GM23248 (cell line): ENCODE measurements around the gene GUCA2B.

Source experiments
- EZH2 ChIP-seq: fragments of 200-600 bp; sonication (generic); IDR thresholded peaks from 2 replicates; pipeline ENCODE4 v1.6.1; 2018; ENCODE audit warnings: antibody characterized with exemption, mild to moderate bottlenecking; ENCODE audit not compliant: insufficient read depth, poor library complexity, severe bottlenecking
- EZH2phosphoT487 ChIP-seq: fragments of 200-600 bp; sonication (generic); IDR thresholded peaks from 2 replicates; pipeline ENCODE4 v1.6.1; 2018; ENCODE audit warnings: antibody characterized with exemption, moderate library complexity, mild to moderate bottlenecking, low read depth; ENCODE audit not compliant: insufficient read depth

DNA sequence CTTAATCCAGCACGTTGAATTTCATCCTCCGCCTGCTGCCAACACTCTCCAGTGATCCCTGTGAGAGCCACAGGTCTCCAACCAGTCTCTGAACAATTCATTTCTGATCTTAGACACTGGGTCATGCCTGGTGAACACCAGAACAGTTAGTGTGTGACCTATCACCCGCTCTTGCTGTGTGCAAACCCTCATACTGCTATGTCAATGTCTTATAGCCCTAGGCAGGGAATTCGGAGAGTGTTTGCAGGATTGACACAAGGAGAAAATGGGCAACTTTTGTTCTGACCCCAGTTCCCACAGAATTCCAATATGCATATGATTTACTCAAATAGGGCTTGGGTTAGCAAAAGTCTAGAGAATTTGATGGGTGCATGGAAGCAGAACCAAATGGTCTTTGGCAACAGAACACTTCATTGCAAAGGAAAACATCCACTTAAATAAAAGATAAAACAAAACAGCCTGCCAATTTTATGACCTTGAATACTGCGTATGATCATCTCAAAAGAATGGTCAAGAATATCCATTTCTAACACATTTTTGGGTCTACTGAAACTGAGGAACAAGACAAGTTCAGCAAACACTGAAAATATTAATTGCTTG lies 23.0 kb upstream of the GUCA2B start:
- TF ChIP-seq EZH2 (no peak), EZH2phosphoT487 (no peak)
